ENCODE data around the gene KRT39. TPM values are rescaled to one million over a fixed set of nuclear protein-coding genes. Genes with fewer than 3 reads are reported as not detected.

KRT39 gene
- total and polyA plus RNA-seq, 2 of the 8 experiments (the other 6 are each of a cell fraction or from before 2014, with no cell fraction given), result not detected

- Histone ChIP-seq H3K18ac (ENCODE audit: extremely low read depth, low read length) (no peak overlapping the region), H3K23ac (ENCODE audit: insufficient read length) (no peak overlapping the region), H3K56ac (replicated peaks; ENCODE audit: insufficient read length, low read depth, low read length) (no peak overlapping the region), H3K4ac (replicated peaks; ENCODE audit: insufficient read length, low read depth, low read length) (no peak overlapping the region), H3K36me3 (ENCODE audit: control insufficient read depth in 2 of 4, insufficient read depth in 4 of 4, low read length in 3 of 4) (no peaks in the 10 kb centered on the region), H2BK12ac (ENCODE audit: low read depth, low read length) (no peak overlapping the region), H3K79me2 (ENCODE audit: control insufficient read depth in 1 of 2, insufficient read depth in 2 of 2, low read length in 2 of 2) (no peaks in the 10 kb centered on the region), H4K91ac (replicated peaks; ENCODE audit: insufficient read length, low read length) (no peak overlapping the region), H3K27ac (ENCODE audit: low read depth, low read length) (no peak overlapping the region), H2AFZ (ENCODE audit: low read length) (no peak overlapping the region), H2BK20ac (ENCODE audit: low read length) (no peak overlapping the region), H3K9ac (replicated peaks in 1 of 4; ENCODE audit: extremely low read depth in 1 of 4, low read depth in 3 of 4, low read length in 3 of 4) (no peak overlapping the region), H4K8ac (ENCODE audit: extremely low read depth, insufficient read depth, low read length) (no peak overlapping the region), H3K79me1 (ENCODE audit: low read depth, low read length) (no peaks in the 10 kb centered on the region), H3K4me1 (replicated peaks in 1 of 4; ENCODE audit: control insufficient read depth in 3 of 4, insufficient read depth in 4 of 4, low read length in 3 of 4) (no peaks in the 10 kb centered on the region; a peak in 1 of 7 replicates), H2AK5ac (ENCODE audit: low read depth, low read length) (no peak overlapping the region), H4K5ac (ENCODE audit: insufficient read length, low read depth, low read length) (no peak overlapping the region), H3K4me3 (ENCODE audit: extremely low read depth in 1 of 4, insufficient read depth in 2 of 4, low read depth in 3 of 4, low read length in 4 of 4) (no peak overlapping the region), H3K14ac (ENCODE audit: insufficient read length) (no peak overlapping the region), H2BK5ac (ENCODE audit: low read depth, low read length) (no peak overlapping the region), H3K9me3 (ENCODE audit: insufficient read depth in 2 of 2, low read depth in 1 of 2, low read length in 1 of 2) (no peaks in the 10 kb centered on the region), H3K23me2 (ENCODE audit: low read depth, low read length) (no peaks in the 10 kb centered on the region), H3K27me3 (replicated peaks in 1 of 4; ENCODE audit: control insufficient read depth in 3 of 4, extremely low read depth in 1 of 4, insufficient read depth in 3 of 4, low read length in 3 of 4) (no peaks in the 10 kb centered on the region), H2BK15ac (ENCODE audit: low read length) (no peak overlapping the region), H2BK120ac (replicated peaks; ENCODE audit: low read depth, low read length) (no peak overlapping the region), H4K20me1 (replicated peaks in 1 of 2; ENCODE audit: control insufficient read depth in 1 of 2, insufficient read depth in 2 of 2, low read length in 2 of 2) (no peaks in the 10 kb centered on the region), H3K4me2 (ENCODE audit: insufficient read depth in 1 of 2, low read depth in 2 of 2, low read length in 2 of 2) (no peak overlapping the region)
- FAIRE-seq (no peak), DNase-seq (ENCODE audit: low read depth in 1 of 2, low spot score in 2 of 2) (no peak)
- TF ChIP-seq KDM5A (IDR thresholded peaks at IDR 0.05; ENCODE audit: low read length) (no peak), SIX5 (IDR thresholded peaks at IDR 0.05; ENCODE audit: low read depth, low read length) (no peak), GABPA (IDR thresholded peaks at IDR 0.05; ENCODE audit: borderline replicate concordance, insufficient read depth, low read length) (no peak), ATF3 (IDR thresholded peaks at IDR 0.05; ENCODE audit: insufficient read depth, low read depth, low read length) (no peak), ASH2L (IDR thresholded peaks at IDR 0.05; ENCODE audit: low read length) (no peak), BACH1 (IDR thresholded peaks at IDR 0.05; ENCODE audit: low read length) (no peak), KDM1A (IDR thresholded peaks at IDR 0.05; ENCODE audit: borderline replicate concordance, low read length) (no peak), SP4 (IDR thresholded peaks at IDR 0.05; ENCODE audit: low read length) (no peak)
- ChIA-PET CTCF (ENCODE audit: partially characterized antibody) (interaction anchor here (1.0 kb wide), 1 partner anchor 38 kb away, joined by 3 read pairs; no protein-coding TSS in a partner anchor), POLR2A (ENCODE audit: partially characterized antibody) (no interaction called here)
- 91% methylated on average over 4 of the region's 4 CpGs; no CpG with 5 or more reads in 1 of the 2 experiments for WGBS, 2 experiments (ENCODE audit: extremely low coverage in 1 of 2, insufficient coverage in 1 of 2, insufficient read length in 1 of 2, insufficient replicate concordance in 2 of 2, low coverage in 1 of 2, low lambda C conversion rate in 2 of 2, missing lambda C conversion rate in 1 of 2)
Measured at GRCh38 chr17:41001795-41002194, 35.0 kb upstream of the KRT39 start.
